ENCODE results near the gene NPEPPS. TPM values are rescaled to one million over a fixed set of nuclear protein-coding genes. Genes with fewer than 3 reads are reported as not detected.

The NPEPPS gene
- total RNA-seq, 1 experiment from 2014 or later, result 207 TPM

- Histone ChIP-seq H3K4me3 (replicated peaks in 1 of 2; ENCODE audit: low read depth in 1 of 2, low read length in 2 of 2) (no peak overlapping the region), H3K4me2 (ENCODE audit: low read length) (no peak overlapping the region), H3K27me3 (ENCODE audit: insufficient read depth, low read length) (no peaks in the 10 kb centered on the region), H2AFZ (ENCODE audit: low read depth, low read length, poor library complexity, severe bottlenecking) (no peak overlapping the region), H3K27ac (ENCODE audit: low read depth, low read length) (no peak overlapping the region), H4K20me1 (ENCODE audit: insufficient read depth) (no peaks in the 10 kb centered on the region), H3K9me3 (ENCODE audit: control insufficient read depth in 1 of 2, insufficient read depth in 1 of 2, low read depth in 1 of 2, low read length in 2 of 2) (no peaks in the 10 kb centered on the region), H3K36me3 (ENCODE audit: control insufficient read depth in 1 of 2, insufficient read depth in 2 of 2, low read length in 2 of 2) (no peaks in the 10 kb centered on the region), H3K79me2 (ENCODE audit: insufficient read depth, low read length) (no peaks in the 10 kb centered on the region), H3K9me2 (ENCODE audit: insufficient read depth) (no peaks in the 10 kb centered on the region), H3K4me1 (ENCODE audit: control insufficient read depth in 1 of 2, insufficient read depth in 2 of 2, low read length in 2 of 2) (no peaks in the 10 kb centered on the region), H3K9ac (ENCODE audit: low read length) (no peak overlapping the region)
- TF ChIP-seq CEBPB (IDR thresholded peaks at IDR 0.05; ENCODE audit: low read depth), result no peak
- no peak for TF ChIP-seq SP1 (IDR thresholded peaks at IDR 0.05; ENCODE audit: low read depth)
- TF ChIP-seq ATF3 (IDR thresholded peaks at IDR 0.05), result no peak
- TF ChIP-seq, protein P1, sequence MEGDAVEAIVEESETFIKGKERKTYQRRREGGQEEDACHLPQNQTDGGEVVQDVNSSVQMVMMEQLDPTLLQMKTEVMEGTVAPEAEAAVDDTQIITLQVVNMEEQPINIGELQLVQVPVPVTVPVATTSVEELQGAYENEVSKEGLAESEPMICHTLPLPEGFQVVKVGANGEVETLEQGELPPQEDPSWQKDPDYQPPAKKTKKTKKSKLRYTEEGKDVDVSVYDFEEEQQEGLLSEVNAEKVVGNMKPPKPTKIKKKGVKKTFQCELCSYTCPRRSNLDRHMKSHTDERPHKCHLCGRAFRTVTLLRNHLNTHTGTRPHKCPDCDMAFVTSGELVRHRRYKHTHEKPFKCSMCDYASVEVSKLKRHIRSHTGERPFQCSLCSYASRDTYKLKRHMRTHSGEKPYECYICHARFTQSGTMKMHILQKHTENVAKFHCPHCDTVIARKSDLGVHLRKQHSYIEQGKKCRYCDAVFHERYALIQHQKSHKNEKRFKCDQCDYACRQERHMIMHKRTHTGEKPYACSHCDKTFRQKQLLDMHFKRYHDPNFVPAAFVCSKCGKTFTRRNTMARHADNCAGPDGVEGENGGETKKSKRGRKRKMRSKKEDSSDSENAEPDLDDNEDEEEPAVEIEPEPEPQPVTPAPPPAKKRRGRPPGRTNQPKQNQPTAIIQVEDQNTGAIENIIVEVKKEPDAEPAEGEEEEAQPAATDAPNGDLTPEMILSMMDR (IDR thresholded peaks at IDR 0.05 in 2 of 3, conservative IDR thresholded peaks at IDR 0.05 in 1 of 3; ENCODE audit: borderline replicate concordance in 1 of 3, insufficient read depth in 1 of 3, low read depth in 2 of 3, low read length in 2 of 3), result no peak
- TF ChIP-seq FOSL1 (IDR thresholded peaks at IDR 0.05; ENCODE audit: low read depth), result no peak
- ChIA-PET POLR2A (interaction anchor here (0.7 kb wide), 1 partner anchor 1497 kb away, joined by 3 read pairs; no protein-coding TSS in a partner anchor), RAD21 (ENCODE audit: low non-redundant PET in 1 of 2, low total read pairs in 2 of 2, uncharacterized antibody in 2 of 2, unreplicated experiment in 2 of 2) (no interaction called here), CTCF (no interaction called here)
- no peak for ATAC-seq
- intact Hi-C loops (cut with micrococcal nuclease), result no loop called here
- BruUV-seq (replicated peaks), result no TSS peak
- DNase-seq (ENCODE audit: low read depth, low spot score), result no peak
These were observed 104.0 kb downstream of the NPEPPS start for GRCh38 chr17:47634870-47635269.

GRCh38 chr17:47635734-47636133 lies 104.8 kb downstream of the NPEPPS start:
- Histone ChIP-seq H3K27me3 (ENCODE audit: insufficient read depth, low read length) (no peaks in the 10 kb centered on the region), H3K9ac (ENCODE audit: low read length) (no peak overlapping the region), H3K4me2 (ENCODE audit: low read length) (no peak overlapping the region), H3K4me1 (ENCODE audit: control insufficient read depth in 1 of 2, insufficient read depth in 2 of 2, low read length in 2 of 2) (no peaks in the 10 kb centered on the region), H3K9me2 (ENCODE audit: insufficient read depth) (no peaks in the 10 kb centered on the region), H3K9me3 (ENCODE audit: control insufficient read depth in 1 of 2, insufficient read depth in 1 of 2, low read depth in 1 of 2, low read length in 2 of 2) (no peaks in the 10 kb centered on the region), H2AFZ (ENCODE audit: low read depth, low read length, poor library complexity, severe bottlenecking) (no peak overlapping the region), H4K20me1 (ENCODE audit: insufficient read depth) (no peaks in the 10 kb centered on the region), H3K79me2 (ENCODE audit: insufficient read depth, low read length) (no peaks in the 10 kb centered on the region), H3K27ac (ENCODE audit: low read depth, low read length) (no peak overlapping the region), H3K36me3 (ENCODE audit: control insufficient read depth in 1 of 2, insufficient read depth in 2 of 2, low read length in 2 of 2) (no peaks in the 10 kb centered on the region), H3K4me3 (replicated peaks in 1 of 2; ENCODE audit: low read depth in 1 of 2, low read length in 2 of 2) (no peak overlapping the region)
- ChIA-PET RAD21 (ENCODE audit: low non-redundant PET in 1 of 2, low total read pairs in 2 of 2, uncharacterized antibody in 2 of 2, unreplicated experiment in 2 of 2) (no interaction called here), CTCF (no interaction called here), POLR2A (interaction anchor here (0.7 kb wide), 1 partner anchor 1498 kb away, joined by 3 read pairs; no protein-coding TSS in a partner anchor)
- no peak for DNase-seq (ENCODE audit: low read depth, low spot score)
- intact Hi-C loops (cut with micrococcal nuclease), result no loop called here
- BruUV-seq (replicated peaks), result no TSS peak
- no peak for ATAC-seq
- TF ChIP-seq EZH2phosphoT487 (IDR thresholded peaks at IDR 0.05; ENCODE audit: borderline replicate concordance) (no peak), RAD21 (IDR thresholded peaks at IDR 0.05; ENCODE audit: low read depth) (no peak), YY1 (IDR thresholded peaks at IDR 0.05; ENCODE audit: extremely low read depth, insufficient replicate concordance, low read depth, low read length) (no peak), JUND (IDR thresholded peaks at IDR 0.05) (no peak), ZNF274 (IDR thresholded peaks at IDR 0.05; ENCODE audit: low read depth, low read length) (no peak), TCF7L2 (IDR thresholded peaks at IDR 0.05; ENCODE audit: borderline replicate concordance, extremely low read depth, insufficient read depth, insufficient read length) (no peak), EZH2 (IDR thresholded peaks at IDR 0.05) (no peak), ZFX (IDR thresholded peaks at IDR 0.05) (no peak), CEBPB (IDR thresholded peaks at IDR 0.05; ENCODE audit: low read depth) (no peak), ELF1 (IDR thresholded peaks at IDR 0.05; ENCODE audit: borderline replicate concordance, low read depth) (no peak)
- TF ChIP-seq, protein P1 (IDR thresholded peaks at IDR 0.05 in 2 of 3, conservative IDR thresholded peaks at IDR 0.05 in 1 of 3; ENCODE audit: borderline replicate concordance in 1 of 3, insufficient read depth in 1 of 3, low read depth in 2 of 3, low read length in 2 of 3), result no peak
- TF ChIP-seq, protein P2, sequence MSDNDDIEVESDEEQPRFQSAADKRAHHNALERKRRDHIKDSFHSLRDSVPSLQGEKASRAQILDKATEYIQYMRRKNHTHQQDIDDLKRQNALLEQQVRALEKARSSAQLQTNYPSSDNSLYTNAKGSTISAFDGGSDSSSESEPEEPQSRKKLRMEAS (IDR thresholded peaks at IDR 0.05), result no peak

Measured in HCT116 (cell line).